ENCODE data around the gene SLC1A3. TPM values are rescaled to one million over a fixed set of nuclear protein-coding genes. Genes with fewer than 3 reads are reported as not detected.

The SLC1A3 gene
- 6.7 and 8.5 TPM in 2 replicates for total RNA-seq (ENCODE audit: low replicate concordance)

DNA sequence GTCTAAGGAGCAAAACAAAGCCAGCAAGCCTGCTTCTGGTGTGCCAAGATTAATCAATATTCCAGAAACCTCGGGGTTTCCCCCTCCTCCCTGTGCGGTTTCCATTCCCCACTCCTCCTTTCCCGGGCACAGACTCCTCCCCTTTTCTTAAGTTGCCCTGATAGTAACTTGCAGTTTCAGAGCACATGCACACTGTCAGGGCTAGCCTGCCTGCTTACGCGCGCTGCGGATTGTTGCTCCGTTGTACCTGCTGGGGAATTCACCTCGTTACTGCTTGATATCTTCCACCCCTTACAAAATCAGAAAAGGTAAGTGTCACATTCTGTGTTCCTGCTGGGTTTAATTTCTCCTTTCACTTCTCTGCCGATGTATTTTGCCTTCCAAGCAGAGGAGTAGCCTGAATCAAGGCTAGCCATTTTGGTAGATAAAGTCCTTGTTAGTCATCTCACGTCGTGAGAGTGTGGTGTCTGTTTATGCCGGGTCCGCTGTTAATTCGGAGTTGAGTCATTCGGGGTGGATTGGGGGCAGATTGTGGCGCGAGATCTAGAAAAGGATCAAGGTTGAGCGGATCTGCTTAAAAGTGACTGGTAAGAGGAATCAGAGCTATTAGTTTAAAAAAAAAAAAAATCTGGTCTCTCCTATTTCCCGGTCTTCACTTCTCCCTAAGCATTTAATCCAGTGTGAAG, at the start of gene SLC1A3:
Gene SLC1A3, plus strand, starts transcription at position 179 of the 686 bp plus-strand sequence. CDS start 1,818 bp downstream, outside the sequence.
- Histone ChIP-seq H4K20me1 (ENCODE audit: low read depth) (no peaks in the 10 kb centered on the region), H2AFZ (replicated peaks) (peak within 1 kb of the TSS; percentile 59), H3K27ac (no peak within 1 kb of the TSS), H3K9ac (no peak within 1 kb of the TSS), H3F3A (ENCODE audit: low read depth) (peaks cover 6% of the 10 kb centered on the region), H3K36me3 (no peaks in the 10 kb centered on the region), H3K9me3 (ENCODE audit: low read depth) (no peaks in the 10 kb centered on the region), H3K4me2 (peak within 1 kb of the TSS; percentile 81), H3K4me1 (peaks cover 34% of the 10 kb centered on the region), H3K4me3 (peak within 1 kb of the TSS; percentile 60), H3K79me2 (ENCODE audit: low read depth) (peaks cover 2% of the 10 kb centered on the region), H3K27me3 (no peaks in the 10 kb centered on the region)
- peaks cover 39% of the 10 kb centered on the region for H3K4me1 Mint-ChIP-seq
- peak; percentile 85 for DNase-seq (ENCODE audit: low spot score)
- H3K27me3 Mint-ChIP-seq (ENCODE audit: insufficient read depth, low read depth), result no peaks in the 10 kb centered on the region
- H3K36me3 Mint-ChIP-seq, result peaks cover 16% of the 10 kb centered on the region
- H3K27ac Mint-ChIP-seq, result peak within 1 kb of the TSS; percentile 62
- H3K4me3 Mint-ChIP-seq, result peak within 1 kb of the TSS; percentile 93
- H3K9me3 Mint-ChIP-seq, result no peaks in the 10 kb centered on the region
- TF ChIP-seq EZH2 (IDR thresholded peaks at IDR 0.05) (no peak), EZH2phosphoT487 (IDR thresholded peaks at IDR 0.05) (no peak), CTCF (IDR thresholded peaks at IDR 0.05) (no peak)

GRCh38 chr5:36558641-36559040, 47.8 kb upstream of the SLC1A3 start:
- peaks cover 6% of the 10 kb centered on the region for H3K27me3 Mint-ChIP-seq (ENCODE audit: insufficient read depth, low read depth)
- DNase-seq (ENCODE audit: low spot score), result no peak
- Histone ChIP-seq H3K36me3 (no peaks in the 10 kb centered on the region), H3K27ac (no peak overlapping the region), H3K4me3 (no peak overlapping the region), H4K20me1 (ENCODE audit: low read depth) (no peaks in the 10 kb centered on the region), H3K4me1 (no peaks in the 10 kb centered on the region), H2AFZ (replicated peaks) (no peak overlapping the region), H3K79me2 (ENCODE audit: low read depth) (no peaks in the 10 kb centered on the region), H3K4me2 (no peak overlapping the region), H3K9ac (no peak overlapping the region), H3K27me3 (no peaks in the 10 kb centered on the region), H3F3A (ENCODE audit: low read depth) (no peaks in the 10 kb centered on the region), H3K9me3 (ENCODE audit: low read depth) (no peaks in the 10 kb centered on the region)
- peaks cover 6% of the 10 kb centered on the region for H3K9me3 Mint-ChIP-seq
- H3K4me3 Mint-ChIP-seq, result no peak overlapping the region
- TF ChIP-seq CTCF (IDR thresholded peaks at IDR 0.05) (no peak), EZH2 (IDR thresholded peaks at IDR 0.05) (no peak), EZH2phosphoT487 (IDR thresholded peaks at IDR 0.05) (no peak)
- H3K36me3 Mint-ChIP-seq, result no peaks in the 10 kb centered on the region
- H3K27ac Mint-ChIP-seq, result no peak overlapping the region
- peaks cover 9% of the 10 kb centered on the region for H3K4me1 Mint-ChIP-seq

- no peak for TF ChIP-seq EZH2 (IDR thresholded peaks at IDR 0.05)
- no peak for TF ChIP-seq EZH2phosphoT487 (IDR thresholded peaks at IDR 0.05)
- no peak for TF ChIP-seq CTCF (IDR thresholded peaks at IDR 0.05)
- Histone ChIP-seq H3K9me3 (ENCODE audit: low read depth) (no peaks in the 10 kb centered on the region), H4K20me1 (ENCODE audit: low read depth) (no peaks in the 10 kb centered on the region), H3K27me3 (no peaks in the 10 kb centered on the region), H3K27ac (no peak overlapping the region), H3K79me2 (ENCODE audit: low read depth) (no peaks in the 10 kb centered on the region), H3K4me3 (no peak overlapping the region), H3K36me3 (no peaks in the 10 kb centered on the region), H3K4me2 (no peak overlapping the region), H2AFZ (replicated peaks) (no peak overlapping the region), H3K9ac (no peak overlapping the region), H3K4me1 (no peaks in the 10 kb centered on the region), H3F3A (ENCODE audit: low read depth) (no peaks in the 10 kb centered on the region)
- H3K4me3 Mint-ChIP-seq, result no peak overlapping the region
- peaks cover 5% of the 10 kb centered on the region for H3K9me3 Mint-ChIP-seq
- no peak for DNase-seq (ENCODE audit: low spot score)
- no peak overlapping the region for H3K27ac Mint-ChIP-seq
- H3K27me3 Mint-ChIP-seq (ENCODE audit: insufficient read depth, low read depth), result no peaks in the 10 kb centered on the region
- peaks cover 9% of the 10 kb centered on the region for H3K4me1 Mint-ChIP-seq
- no peaks in the 10 kb centered on the region for H3K36me3 Mint-ChIP-seq
Measured at GRCh38 chr5:36561601-36562000, 44.8 kb upstream of the SLC1A3 start.
